Measurements from ENCODE around the gene PARP12. TPM values are rescaled to one million over a fixed set of nuclear protein-coding genes. Genes with fewer than 3 reads are reported as not detected.

PARP12 gene
- polyA plus RNA-seq, 1 experiment = 17.1 TPM

DNA sequence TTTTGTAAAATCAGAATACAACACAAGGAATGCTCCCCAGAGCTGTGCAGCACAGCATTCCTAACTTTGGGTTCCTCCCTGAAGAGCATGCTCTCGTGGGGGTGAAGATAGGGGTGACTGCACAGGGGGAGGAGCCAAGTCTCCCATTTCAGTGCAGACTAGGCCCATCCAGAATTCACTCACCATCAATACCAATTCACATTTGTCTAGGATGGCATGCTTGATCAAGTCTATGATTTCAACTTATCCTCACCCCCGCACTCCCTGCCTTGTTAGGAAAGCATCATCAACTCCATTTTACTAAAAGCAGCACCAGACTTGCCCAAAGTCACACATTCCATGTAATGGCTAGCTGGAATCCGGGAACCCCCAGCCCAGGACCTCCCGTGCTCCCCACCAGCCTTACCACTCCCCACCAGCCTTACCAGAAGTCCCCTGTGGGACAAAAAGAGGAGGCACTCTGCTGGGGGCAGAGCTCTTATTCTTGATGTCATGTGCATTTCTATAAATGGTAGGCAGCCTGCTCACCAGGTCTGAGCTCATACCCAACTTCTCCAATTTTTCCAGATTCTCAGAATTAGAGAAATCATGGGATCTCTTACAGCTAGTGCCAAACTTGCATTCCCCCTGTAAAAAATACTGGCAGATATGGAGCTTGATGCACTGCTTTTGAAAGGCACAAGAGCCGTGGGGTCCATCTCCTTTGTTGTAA lies 6.2 kb downstream of the PARP12 start:
- CTCF ChIA-PET = no interaction called here
- Histone ChIP-seq H3K9me3 (ENCODE audit: control insufficient read depth, insufficient read depth, low read length) (no peaks in the 10 kb centered on the region), H3K4me3 (ENCODE audit: low read depth, low read length) (no peak overlapping the region), H3K27me3 (ENCODE audit: control insufficient read depth, insufficient read depth, low read length) (no peaks in the 10 kb centered on the region), H3K27ac (ENCODE audit: low read depth, low read length) (no peak overlapping the region)
- POLR2A ChIA-PET = no interaction called here
- TF ChIP-seq, protein P1, sequence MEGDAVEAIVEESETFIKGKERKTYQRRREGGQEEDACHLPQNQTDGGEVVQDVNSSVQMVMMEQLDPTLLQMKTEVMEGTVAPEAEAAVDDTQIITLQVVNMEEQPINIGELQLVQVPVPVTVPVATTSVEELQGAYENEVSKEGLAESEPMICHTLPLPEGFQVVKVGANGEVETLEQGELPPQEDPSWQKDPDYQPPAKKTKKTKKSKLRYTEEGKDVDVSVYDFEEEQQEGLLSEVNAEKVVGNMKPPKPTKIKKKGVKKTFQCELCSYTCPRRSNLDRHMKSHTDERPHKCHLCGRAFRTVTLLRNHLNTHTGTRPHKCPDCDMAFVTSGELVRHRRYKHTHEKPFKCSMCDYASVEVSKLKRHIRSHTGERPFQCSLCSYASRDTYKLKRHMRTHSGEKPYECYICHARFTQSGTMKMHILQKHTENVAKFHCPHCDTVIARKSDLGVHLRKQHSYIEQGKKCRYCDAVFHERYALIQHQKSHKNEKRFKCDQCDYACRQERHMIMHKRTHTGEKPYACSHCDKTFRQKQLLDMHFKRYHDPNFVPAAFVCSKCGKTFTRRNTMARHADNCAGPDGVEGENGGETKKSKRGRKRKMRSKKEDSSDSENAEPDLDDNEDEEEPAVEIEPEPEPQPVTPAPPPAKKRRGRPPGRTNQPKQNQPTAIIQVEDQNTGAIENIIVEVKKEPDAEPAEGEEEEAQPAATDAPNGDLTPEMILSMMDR (IDR thresholded peaks at IDR 0.05; ENCODE audit: low read depth, low read length) = no peak
- no peak for DNase-seq (ENCODE audit: low read depth, low spot score)

DNA sequence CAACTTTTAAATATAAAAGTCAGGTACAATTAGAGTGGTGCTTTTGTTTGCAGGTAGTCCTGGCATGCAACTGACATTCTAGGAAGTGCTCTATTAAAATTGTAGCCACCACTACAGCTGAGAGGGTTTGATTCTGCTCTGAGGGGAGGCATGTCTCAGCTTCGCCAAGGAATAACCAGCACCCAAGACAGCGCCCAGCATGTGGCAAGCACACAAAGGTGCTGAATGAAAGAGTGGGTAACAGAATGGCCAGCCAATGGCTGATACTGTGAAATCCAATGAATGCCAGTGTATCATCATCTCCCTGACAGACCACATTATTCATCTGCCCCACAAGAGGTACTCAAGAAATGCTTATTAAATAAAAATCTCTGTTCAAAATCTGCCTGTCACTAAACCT lies 6.9 kb downstream of the PARP12 start:
- ChIA-PET CTCF (no interaction called here), POLR2A (no interaction called here)
- H3K4me3 ChIP-seq (ENCODE audit: low read depth, low read length) = no peak overlapping the region
- TF ChIP-seq, protein P1 (IDR thresholded peaks at IDR 0.05; ENCODE audit: low read depth, low read length) = no peak
- no peak overlapping the region for H3K27ac ChIP-seq (ENCODE audit: low read depth, low read length)
- H3K27me3 ChIP-seq (ENCODE audit: control insufficient read depth, insufficient read depth, low read length) = no peaks in the 10 kb centered on the region
- DNase-seq (ENCODE audit: low read depth, low spot score) = no peak
- H3K9me3 ChIP-seq (ENCODE audit: control insufficient read depth, insufficient read depth, low read length) = no peaks in the 10 kb centered on the region

DNA sequence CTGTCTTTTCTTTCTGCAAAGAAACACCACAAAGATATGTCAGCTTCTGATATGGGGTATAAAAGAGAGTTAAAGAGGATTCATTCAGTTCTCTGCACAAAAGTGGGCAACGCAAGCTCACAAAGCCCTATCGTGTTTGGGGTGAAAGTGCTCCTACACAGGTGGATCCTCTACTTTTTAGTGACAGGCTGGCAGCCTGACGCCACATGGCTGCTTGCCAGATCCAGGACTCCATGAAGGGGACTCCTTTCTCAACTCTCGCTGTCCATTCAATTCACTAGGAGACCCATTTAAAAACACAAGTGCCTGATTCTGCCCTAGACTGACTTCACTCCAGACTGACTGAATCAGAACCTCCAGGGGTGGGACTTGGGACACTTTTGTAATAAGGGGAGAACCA lies 8.0 kb downstream of the PARP12 start:
- H3K27ac ChIP-seq (ENCODE audit: low read depth, low read length) = no peak overlapping the region
- TF ChIP-seq, protein P1 (IDR thresholded peaks at IDR 0.05; ENCODE audit: low read depth, low read length) = no peak
- no peak for DNase-seq (ENCODE audit: low read depth, low spot score)
- H3K4me3 ChIP-seq (ENCODE audit: low read depth, low read length) = no peak overlapping the region
- H3K9me3 ChIP-seq (ENCODE audit: control insufficient read depth, insufficient read depth, low read length) = no peaks in the 10 kb centered on the region
- H3K27me3 ChIP-seq (ENCODE audit: control insufficient read depth, insufficient read depth, low read length) = no peaks in the 10 kb centered on the region
- CTCF ChIA-PET = no interaction called here
- POLR2A ChIA-PET = no interaction called here

DNA sequence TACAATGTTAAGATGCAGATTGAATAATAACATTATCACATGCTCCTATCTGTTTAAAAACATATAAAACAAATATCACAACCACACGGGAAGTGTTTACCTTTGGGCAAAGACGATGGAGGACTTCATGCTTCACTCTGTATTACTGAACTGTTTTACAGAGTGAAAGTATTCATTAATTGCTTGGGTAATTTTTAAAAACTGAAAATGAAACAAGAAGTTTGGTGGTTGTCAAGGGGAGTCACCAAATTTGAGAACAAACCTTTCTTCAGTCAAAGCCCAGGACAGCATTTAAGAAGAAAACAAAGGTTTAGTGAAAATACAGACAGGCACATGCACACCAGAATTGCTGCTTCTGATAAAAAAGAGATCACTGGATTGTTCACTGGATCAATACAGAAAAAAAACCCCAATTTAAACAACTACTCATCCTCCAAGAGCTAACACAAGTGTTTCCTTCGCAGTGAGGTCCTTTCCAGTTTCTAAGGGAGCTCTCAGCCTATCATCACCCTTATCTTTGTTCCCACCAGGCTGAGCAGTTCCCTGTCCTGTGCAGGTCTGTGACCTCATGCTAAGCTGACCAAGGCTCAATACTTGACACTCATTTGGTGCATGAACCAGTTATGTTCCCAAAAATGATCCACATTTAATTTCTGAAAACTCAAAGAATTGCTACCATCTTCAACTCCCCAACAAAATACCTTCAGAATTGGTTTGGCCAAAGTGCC lies 8.8 kb downstream of the PARP12 start:
- no peak for DNase-seq (ENCODE audit: low read depth, low spot score)
- no peak overlapping the region for H3K27ac ChIP-seq (ENCODE audit: low read depth, low read length)
- no peaks in the 10 kb centered on the region for H3K9me3 ChIP-seq (ENCODE audit: control insufficient read depth, insufficient read depth, low read length)
- ChIA-PET CTCF (no interaction called here), POLR2A (no interaction called here)
- no peaks in the 10 kb centered on the region for H3K27me3 ChIP-seq (ENCODE audit: control insufficient read depth, insufficient read depth, low read length)
- no peak overlapping the region for H3K4me3 ChIP-seq (ENCODE audit: low read depth, low read length)
- TF ChIP-seq, protein P1 (IDR thresholded peaks at IDR 0.05; ENCODE audit: low read depth, low read length) = no peak

DNA sequence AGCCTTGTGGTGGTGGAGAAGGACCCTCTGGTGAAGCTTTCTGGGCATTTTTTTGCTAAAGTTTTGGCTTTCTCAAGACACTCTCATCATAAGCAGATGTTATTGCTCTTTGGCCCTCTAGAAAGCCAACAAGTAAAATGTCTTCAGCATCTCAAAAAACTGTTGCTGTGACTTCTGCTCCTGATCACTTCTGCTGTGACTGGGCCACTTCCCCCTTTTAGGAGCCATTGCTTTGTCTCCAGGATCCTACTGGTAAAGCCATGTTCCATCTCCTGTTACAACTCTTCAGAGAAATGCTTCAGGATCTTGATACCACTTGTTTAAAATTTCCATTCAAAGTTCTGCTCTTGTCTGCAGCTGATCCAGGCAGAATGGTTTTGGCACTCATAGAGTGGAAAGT lies 10.9 kb downstream of the PARP12 start:
- CTCF ChIA-PET = no interaction called here
- no peak for DNase-seq (ENCODE audit: low read depth, low spot score)
- Histone ChIP-seq H3K27ac (ENCODE audit: low read depth, low read length) (no peak overlapping the region), H3K4me3 (ENCODE audit: low read depth, low read length) (no peak overlapping the region), H3K27me3 (ENCODE audit: control insufficient read depth, insufficient read depth, low read length) (no peaks in the 10 kb centered on the region), H3K9me3 (ENCODE audit: control insufficient read depth, insufficient read depth, low read length) (no peaks in the 10 kb centered on the region)
- TF ChIP-seq, protein P1 (IDR thresholded peaks at IDR 0.05; ENCODE audit: low read depth, low read length) = no peak
- POLR2A ChIA-PET = interaction anchor here (0.7 kb wide), 1 partner anchor 11 kb away, joined by 5 read pairs; no protein-coding TSS in a partner anchor

All from AG04450 (cell line).